PC-9 (cell line): Measurements from ENCODE around the gene GPR89A. TPM values are rescaled to one million over a fixed set of nuclear protein-coding genes. Genes with fewer than 3 reads are reported as not detected.
"Not testable (repeated sequence)": the region's sequence is repeated elsewhere in the genome, so short reads cannot be mapped to it uniquely, and the experiment has no call there.

Source experiments
- Bru-seq: library from RNA; stranded (reverse); fragments of 400-500 nt; gene quantifications from one replicate; lab custom pipeline; 2021; lab: Mats Ljungman, UMichigan
- BruChase-seq, 2 experiments: library from RNA; stranded (reverse); fragments of 400-500 nt; gene quantifications; one replicate each; lab custom pipeline; 2021; lab: Mats Ljungman, UMichigan
- BruUV-seq: library from RNA; stranded (reverse); fragments of 400-500 nt; replicated peaks from 2 replicates; lab custom pipeline; 2021; lab: Mats Ljungman, UMichigan
- CTCF ChIA-PET: fragments of 300-600 bp; sonication (Branson Sonifier 250); formaldehyde crosslinking; loops from one replicate; lab custom pipeline; 2022; ENCODE audit warnings: antibody characterized with exemption; lab: Charles Lee
- POLR2A ChIA-PET: fragments of 300-600 bp; sonication (Branson Sonifier 250); formaldehyde crosslinking; loops from one replicate; lab custom pipeline; 2022; ENCODE audit warnings: antibody characterized with exemption; ENCODE audit not compliant: unreplicated experiment; lab: Charles Lee
- DNase-seq, 2 experiments: peaks; one replicate each; pipeline versions ENCODE4 v3.0.0 to v3.0.0-alpha.2; 2015 to 2022; ENCODE audit warnings: mixed read lengths in 1 of 2
- H2AFZ ChIP-seq: fragments of 200-600 bp; sonication (generic); 2 replicates; pipeline ENCODE4 v1.8.1; 2017; ENCODE audit warnings: antibody characterized with exemption
- H3F3A ChIP-seq: fragments of 200-600 bp; sonication (generic); 2 replicates; pipeline ENCODE4 v1.8.1; 2017; ENCODE audit warnings: antibody characterized with exemption, mild to moderate bottlenecking, low read depth; ENCODE audit not compliant: insufficient read depth
- H3K27ac ChIP-seq: fragments of 200-600 bp; sonication (generic); 2 replicates; pipeline ENCODE4 v1.6.1; 2016; ENCODE audit warnings: mixed run types
- H3K27me3 ChIP-seq: fragments of 200-600 bp; sonication (generic); 2 replicates; pipeline ENCODE4 v1.6.1; 2016; ENCODE audit warnings: low read depth, mixed run types; ENCODE audit not compliant: insufficient read depth
- H3K36me3 ChIP-seq: fragments of 200-600 bp; sonication (generic); 2 replicates; pipeline ENCODE4 v1.6.1; 2016; ENCODE audit warnings: low read depth, mixed run types
- H3K4me1 ChIP-seq: fragments of 200-600 bp; sonication (generic); replicated peaks from 2 replicates; pipeline ENCODE4 v1.6.1; 2016; ENCODE audit warnings: mixed run types; ENCODE audit not compliant: insufficient read depth
- H3K4me2 ChIP-seq: fragments of 200-600 bp; sonication (generic); 2 replicates; pipeline ENCODE4 v1.6.1; 2017; ENCODE audit warnings: mixed run types
- H3K4me3 ChIP-seq: fragments of 200-600 bp; sonication (generic); 2 replicates; pipeline ENCODE4 v1.6.1; 2016; ENCODE audit warnings: mixed run types
- H3K79me2 ChIP-seq: fragments of 200-600 bp; sonication (generic); 2 replicates; pipeline ENCODE4 v1.6.1; 2017; ENCODE audit warnings: low read depth, mixed run types
- H3K9me2 ChIP-seq: fragments of 200-600 bp; sonication (generic); 2 replicates; pipeline ENCODE4 v1.8.1; 2017; ENCODE audit warnings: mild to moderate bottlenecking; ENCODE audit not compliant: insufficient read depth
- H3K9me3 ChIP-seq: fragments of 200-600 bp; sonication (generic); 2 replicates; pipeline ENCODE4 v1.8.1; 2016; ENCODE audit warnings: low read depth; ENCODE audit not compliant: insufficient read depth
- H4K20me1 ChIP-seq: fragments of 200-600 bp; sonication (generic); 2 replicates; pipeline ENCODE4 v1.8.1; 2017; ENCODE audit not compliant: insufficient read depth
- intact Hi-C: fragments of 100-400 bp; cut with micrococcal nuclease; formaldehyde crosslinking; loops from one replicate; pipeline ENCODE4 v1.10.0; 2022; ENCODE audit not compliant: unreplicated experiment
- long read RNA-seq: library from polyadenylated mRNA; stranded (forward); transcript quantifications from one replicate; pipeline ENCODE4 v2.0.0, GENCODE V29; 2022
- total RNA-seq: library from RNA; stranded (reverse); gene quantifications from 2 replicates; pipeline ENCODE4 v1.2.3, GENCODE V29; 2021
- TF ChIP-seq, protein P1 (sequence below): fragments of 200-600 bp; sonication (generic); conservative IDR thresholded peaks from 2 replicates; pipeline ENCODE4 v1.6.1; 2017; ENCODE audit warnings: mixed run types, antibody characterized with exemption, mild to moderate bottlenecking, moderate library complexity

The GPR89A gene
- total RNA-seq (20.4 and 22.5 TPM in 2 replicates), Bru-seq, nascent RNA (percentile 72 among the genes with signal in this experiment), BruChase-seq, experiment 1, labeled RNA remaining after a 2-hour chase (percentile 69 among the genes with signal in this experiment), BruChase-seq, experiment 2, labeled RNA remaining after a 6-hour chase (percentile 60 among the genes with signal in this experiment)
- long read RNA-seq, transcript GPR89A-201 (14 exons, 2,120 nt) = major isoform, 27 of 40 reads
- long read RNA-seq, partial matches to known transcripts = 1 of 40 reads
- long read RNA-seq, other reads (novel, unspliced or antisense) = 7 of 40 reads

DNA sequence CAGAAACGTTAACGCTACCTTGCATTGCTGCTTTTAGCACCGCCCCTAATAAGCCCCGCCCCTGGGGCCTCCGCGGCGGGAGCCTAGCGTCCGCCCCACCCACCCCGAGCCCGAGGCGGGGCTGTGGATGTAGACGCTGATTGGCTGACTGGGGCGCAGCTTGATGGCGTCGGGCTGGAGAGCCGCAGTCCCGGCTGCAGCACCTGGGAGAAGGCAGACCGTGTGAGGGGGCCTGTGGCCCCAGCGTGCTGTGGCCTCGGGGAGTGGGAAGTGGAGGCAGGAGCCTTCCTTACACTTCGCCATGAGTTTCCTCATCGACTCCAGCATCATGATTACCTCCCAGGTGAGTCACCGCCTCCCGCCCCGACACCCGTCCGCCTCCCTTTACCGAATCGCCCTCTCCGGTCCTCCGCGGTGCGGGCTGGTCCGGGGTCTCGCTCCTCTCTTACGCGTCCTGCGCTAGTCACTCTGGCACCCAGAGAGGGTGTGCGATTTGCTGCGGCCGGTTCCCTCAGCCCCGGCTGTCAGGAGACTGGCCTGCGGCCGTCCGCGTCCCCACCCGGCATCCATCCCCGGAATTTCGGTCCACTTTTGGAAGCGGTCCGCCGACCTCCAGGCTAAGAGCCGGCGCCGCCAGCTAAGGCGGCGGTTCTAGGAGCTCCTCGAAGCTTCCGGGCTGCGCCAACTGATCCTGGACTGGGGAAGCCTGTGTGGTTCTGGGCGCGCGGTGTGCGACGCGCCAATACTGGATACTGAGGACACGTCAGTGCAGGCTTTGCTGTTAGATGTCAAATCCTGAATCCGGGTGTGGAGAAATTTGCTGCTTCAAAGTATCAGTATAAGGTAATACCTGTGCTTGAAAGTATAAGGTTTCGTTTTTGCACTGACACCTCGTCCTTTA lies at the start of gene GPR89A:
GPR89A (plus strand) TSS at position 156 of the 901 bp plus-strand sequence; CDS start at position 302, 146 bp downstream.
- H4K20me1 ChIP-seq, H3K4me1 ChIP-seq, POLR2A ChIA-PET, H3K27me3 ChIP-seq, CTCF ChIA-PET, H3K27ac ChIP-seq, H3K9me2 ChIP-seq, H3F3A ChIP-seq, H3K36me3 ChIP-seq, H3K9me3 ChIP-seq, intact Hi-C loops: not testable (repeated sequence)
- Histone ChIP-seq H3K79me2 (peaks cover 17% of the 10 kb centered on the region), H3K4me2 (peak within 1 kb of the TSS; percentile 78), H3K4me3 (peak within 1 kb of the TSS; percentile 81; the same call in 1 of the 2 replicates), H2AFZ (peak within 1 kb of the TSS; percentile 74)
- DNase-seq = peak; percentile 80 to 94
- TSS peak; percentile 46 for BruUV-seq

DNA sequence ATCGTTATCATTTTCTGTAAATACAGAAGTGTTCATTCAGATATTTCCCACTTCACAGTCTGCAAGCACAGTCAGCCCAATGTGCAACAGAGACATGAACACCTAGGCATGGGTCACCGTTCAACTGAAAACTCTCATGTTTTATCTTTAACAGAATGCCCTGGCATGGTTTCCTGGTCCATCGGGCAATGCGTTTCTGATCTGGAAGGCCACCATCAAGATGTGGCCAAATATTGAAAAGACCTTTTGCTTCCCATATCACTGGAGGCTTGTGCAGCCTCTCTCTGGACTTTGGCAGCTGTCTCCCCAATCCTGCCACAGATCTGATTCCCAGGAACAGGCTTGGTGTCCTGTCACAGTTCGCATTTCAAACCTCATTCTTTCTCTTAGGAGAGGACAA lies 21.0 kb upstream of the GPR89A start:
- H3K27ac ChIP-seq, H3K36me3 ChIP-seq, H3K4me3 ChIP-seq, CTCF ChIA-PET, H2AFZ ChIP-seq, H3K9me3 ChIP-seq, H3K27me3 ChIP-seq, H3K79me2 ChIP-seq, BruUV-seq, H3K4me1 ChIP-seq, H3K9me2 ChIP-seq, H3F3A ChIP-seq, DNase-seq, H3K4me2 ChIP-seq, intact Hi-C loops, H4K20me1 ChIP-seq, POLR2A ChIA-PET: not testable (repeated sequence)

DNA sequence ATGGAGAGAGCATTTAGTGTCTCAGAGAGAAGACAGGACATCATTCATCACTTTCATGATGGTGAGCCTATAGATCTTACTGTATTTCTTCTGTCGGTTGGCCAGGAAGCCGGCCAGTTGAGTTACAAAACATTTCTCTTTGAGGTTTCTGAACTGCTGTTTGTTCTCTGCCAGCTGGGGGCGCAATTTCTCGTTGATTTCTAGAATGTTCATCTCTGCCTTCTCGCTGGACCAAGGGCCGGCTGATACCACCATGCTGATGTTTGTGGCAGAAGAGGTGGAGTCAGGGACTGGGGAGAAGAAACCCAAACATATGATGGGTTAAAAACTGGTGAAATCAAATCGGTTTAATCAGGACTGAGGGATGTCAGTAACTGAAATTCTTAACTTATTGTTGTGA lies 17.0 kb upstream of the GPR89A start:
- H3K4me1 ChIP-seq, H3K79me2 ChIP-seq, H3K9me3 ChIP-seq, H2AFZ ChIP-seq, H3K9me2 ChIP-seq, H3K36me3 ChIP-seq, H3K4me2 ChIP-seq, H3K4me3 ChIP-seq, POLR2A ChIA-PET, H3K27me3 ChIP-seq, H3F3A ChIP-seq, CTCF ChIA-PET, H4K20me1 ChIP-seq, intact Hi-C loops, H3K27ac ChIP-seq, BruUV-seq: not testable (repeated sequence)
- TF ChIP-seq, protein P1, sequence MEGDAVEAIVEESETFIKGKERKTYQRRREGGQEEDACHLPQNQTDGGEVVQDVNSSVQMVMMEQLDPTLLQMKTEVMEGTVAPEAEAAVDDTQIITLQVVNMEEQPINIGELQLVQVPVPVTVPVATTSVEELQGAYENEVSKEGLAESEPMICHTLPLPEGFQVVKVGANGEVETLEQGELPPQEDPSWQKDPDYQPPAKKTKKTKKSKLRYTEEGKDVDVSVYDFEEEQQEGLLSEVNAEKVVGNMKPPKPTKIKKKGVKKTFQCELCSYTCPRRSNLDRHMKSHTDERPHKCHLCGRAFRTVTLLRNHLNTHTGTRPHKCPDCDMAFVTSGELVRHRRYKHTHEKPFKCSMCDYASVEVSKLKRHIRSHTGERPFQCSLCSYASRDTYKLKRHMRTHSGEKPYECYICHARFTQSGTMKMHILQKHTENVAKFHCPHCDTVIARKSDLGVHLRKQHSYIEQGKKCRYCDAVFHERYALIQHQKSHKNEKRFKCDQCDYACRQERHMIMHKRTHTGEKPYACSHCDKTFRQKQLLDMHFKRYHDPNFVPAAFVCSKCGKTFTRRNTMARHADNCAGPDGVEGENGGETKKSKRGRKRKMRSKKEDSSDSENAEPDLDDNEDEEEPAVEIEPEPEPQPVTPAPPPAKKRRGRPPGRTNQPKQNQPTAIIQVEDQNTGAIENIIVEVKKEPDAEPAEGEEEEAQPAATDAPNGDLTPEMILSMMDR = peak; percentile 62
- peak in 1 of 2 experiments; percentile 26 for DNase-seq

DNA sequence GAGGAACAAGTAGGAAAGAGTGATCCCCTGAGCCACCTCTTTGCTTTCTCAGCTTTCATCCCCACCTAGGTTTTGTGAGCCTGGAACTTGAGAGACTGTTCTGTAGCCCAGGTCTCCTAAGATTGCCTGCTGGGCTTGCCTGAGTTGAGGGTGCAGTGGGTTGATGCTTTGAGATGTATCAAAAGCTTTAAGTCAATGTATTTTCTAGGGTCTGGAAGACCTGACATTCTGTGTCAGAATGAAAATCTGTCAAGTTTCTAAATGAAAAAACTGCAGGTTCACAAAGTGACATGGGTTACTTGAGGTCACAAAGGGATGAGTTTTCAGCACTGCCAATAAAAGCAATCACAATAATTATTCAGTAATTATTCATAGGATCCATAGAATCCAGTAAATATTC lies 15.4 kb upstream of the GPR89A start:
- CTCF ChIA-PET = not testable (repeated sequence)

DNA sequence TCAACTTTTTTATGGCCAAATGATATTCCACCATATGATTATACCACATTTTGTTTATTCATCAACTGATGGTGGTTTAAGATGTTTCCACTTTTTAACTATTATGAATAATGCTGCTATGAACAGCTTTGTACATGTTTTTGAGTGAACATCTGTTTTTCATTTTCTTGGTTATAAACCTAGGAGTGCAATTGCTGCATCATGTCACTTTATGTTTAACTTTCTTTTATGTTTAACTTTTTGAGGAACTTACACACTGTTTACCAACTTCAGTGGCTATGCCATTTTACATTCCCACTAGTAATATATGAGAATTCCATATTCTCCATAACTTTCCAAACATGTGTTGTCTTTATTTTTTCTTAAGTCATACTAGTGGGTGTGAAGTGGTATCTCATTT lies 12.4 kb upstream of the GPR89A start:
- POLR2A ChIA-PET, H3K4me2 ChIP-seq, H3K27me3 ChIP-seq, H3K36me3 ChIP-seq, BruUV-seq, H2AFZ ChIP-seq, intact Hi-C loops, H3K79me2 ChIP-seq, H4K20me1 ChIP-seq, CTCF ChIA-PET, H3K9me2 ChIP-seq, DNase-seq, H3K4me3 ChIP-seq, H3K9me3 ChIP-seq, H3F3A ChIP-seq, H3K4me1 ChIP-seq, H3K27ac ChIP-seq: not testable (repeated sequence)

More for the DNA sequence above, 15.4 kb upstream of the GPR89A start:
- H4K20me1 ChIP-seq, H3K4me3 ChIP-seq, BruUV-seq, H3K27ac ChIP-seq, H3K9me3 ChIP-seq, H2AFZ ChIP-seq, H3K4me2 ChIP-seq, H3K27me3 ChIP-seq, DNase-seq, H3F3A ChIP-seq, POLR2A ChIA-PET, intact Hi-C loops, H3K79me2 ChIP-seq, H3K4me1 ChIP-seq, H3K36me3 ChIP-seq, H3K9me2 ChIP-seq: not testable (repeated sequence)

DNA sequence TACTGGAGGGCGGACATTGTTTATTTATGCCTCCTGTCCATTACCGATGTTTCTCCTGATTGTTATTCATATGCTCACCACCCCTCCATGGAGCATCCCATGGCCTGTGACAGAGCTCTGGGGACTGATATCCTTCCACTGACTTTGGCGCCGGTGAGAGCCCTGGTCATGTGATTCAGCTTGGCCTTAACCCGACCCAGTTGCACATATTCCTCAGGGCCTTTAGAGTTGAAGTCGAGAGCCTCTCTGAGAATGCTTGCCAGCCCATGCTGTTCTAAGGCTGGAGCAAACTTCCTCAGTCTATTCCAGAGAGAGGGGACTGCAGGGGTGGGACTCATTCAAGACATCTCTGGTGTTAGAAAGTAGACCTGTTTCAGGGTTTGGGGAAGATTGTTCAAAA lies 11.6 kb upstream of the GPR89A start:
- H3K27me3 ChIP-seq, H3K4me1 ChIP-seq, H3K9me3 ChIP-seq, H4K20me1 ChIP-seq, H3K4me2 ChIP-seq, POLR2A ChIA-PET, H3K79me2 ChIP-seq, CTCF ChIA-PET, H3K36me3 ChIP-seq, H3F3A ChIP-seq, BruUV-seq, intact Hi-C loops, DNase-seq, H3K4me3 ChIP-seq, H3K9me2 ChIP-seq, H3K27ac ChIP-seq, H2AFZ ChIP-seq: not testable (repeated sequence)
